ENCODE results near the gene BICRA.

BICRA gene

DNA sequence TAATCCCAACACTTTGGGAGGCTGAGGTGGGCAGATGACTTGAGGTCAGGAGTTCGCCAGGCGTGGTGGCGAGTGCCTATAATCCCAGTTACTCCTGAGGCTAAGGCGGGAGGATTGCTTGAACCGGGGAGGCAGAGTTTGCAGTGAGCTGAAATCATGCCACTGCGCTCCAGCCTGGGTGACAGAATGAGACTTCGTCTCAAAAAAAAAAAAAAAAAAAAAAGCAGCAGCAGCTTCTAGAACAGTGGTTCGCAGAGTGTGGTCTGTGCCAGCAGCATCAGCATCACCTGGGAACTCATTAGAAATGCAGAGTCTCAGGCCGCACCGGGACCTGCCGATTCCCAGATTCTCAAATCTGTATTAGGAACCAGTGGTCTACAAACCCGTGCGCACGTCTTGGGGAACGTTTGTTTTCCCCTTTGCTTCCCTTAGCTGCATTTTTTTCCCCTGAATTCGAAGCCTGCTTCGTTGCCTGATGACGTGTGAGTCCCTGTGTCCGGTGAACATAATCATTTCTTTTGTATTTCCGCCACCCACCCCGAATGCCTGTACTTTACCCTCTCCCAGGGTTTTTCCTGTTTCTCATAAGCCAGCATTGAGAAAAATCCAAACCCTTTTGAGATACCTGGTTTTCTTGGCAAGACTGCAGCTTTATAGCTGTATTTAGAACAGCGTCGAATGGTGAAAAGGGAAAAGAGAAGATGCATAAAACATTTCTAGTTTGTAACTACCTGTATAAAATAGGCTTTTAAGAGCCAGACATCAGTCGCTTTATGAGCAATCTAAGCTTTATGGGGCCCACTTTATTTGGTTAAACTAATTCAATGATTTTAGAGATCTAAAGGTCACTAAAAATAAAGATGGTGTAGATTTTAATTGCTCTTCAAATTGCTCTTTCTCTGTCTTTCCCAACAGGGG lies 49.8 kb downstream of the BICRA start:
- Histone ChIP-seq H3K4me1 (ENCODE audit: insufficient read depth, low read length) (no peaks in the 10 kb centered on the region), H3K9me3 (ENCODE audit: insufficient read depth, low read length, severe bottlenecking) (no peaks in the 10 kb centered on the region), H3K36me3 (ENCODE audit: insufficient read depth, low read length) (no peaks in the 10 kb centered on the region), H3K79me2 (ENCODE audit: insufficient read depth, low read length) (peaks cover 75% of the 10 kb centered on the region), H2AFZ (ENCODE audit: low read depth, low read length) (no peak overlapping the region), H4K20me1 (ENCODE audit: insufficient read depth, low read length) (peaks cover 63% of the 10 kb centered on the region), H3K4me2 (ENCODE audit: insufficient read depth, low read length) (no peak overlapping the region), H3K4me3 (ENCODE audit: low read depth in 1 of 2, low read length in 2 of 2) (no peak overlapping the region), H3K27ac (ENCODE audit: low read length) (no peak overlapping the region), H3K27me3 (ENCODE audit: insufficient read depth, low read length, poor library complexity) (no peaks in the 10 kb centered on the region), H3K9ac (ENCODE audit: low read depth, low read length) (no peak overlapping the region)
- no peak for ATAC-seq (ENCODE audit: insufficient read depth, low read depth)
- TF ChIP-seq EZH2 (IDR thresholded peaks at IDR 0.05; ENCODE audit: borderline replicate concordance, low read depth, low read length, severe bottlenecking), result no peak
- TF ChIP-seq, protein P1, sequence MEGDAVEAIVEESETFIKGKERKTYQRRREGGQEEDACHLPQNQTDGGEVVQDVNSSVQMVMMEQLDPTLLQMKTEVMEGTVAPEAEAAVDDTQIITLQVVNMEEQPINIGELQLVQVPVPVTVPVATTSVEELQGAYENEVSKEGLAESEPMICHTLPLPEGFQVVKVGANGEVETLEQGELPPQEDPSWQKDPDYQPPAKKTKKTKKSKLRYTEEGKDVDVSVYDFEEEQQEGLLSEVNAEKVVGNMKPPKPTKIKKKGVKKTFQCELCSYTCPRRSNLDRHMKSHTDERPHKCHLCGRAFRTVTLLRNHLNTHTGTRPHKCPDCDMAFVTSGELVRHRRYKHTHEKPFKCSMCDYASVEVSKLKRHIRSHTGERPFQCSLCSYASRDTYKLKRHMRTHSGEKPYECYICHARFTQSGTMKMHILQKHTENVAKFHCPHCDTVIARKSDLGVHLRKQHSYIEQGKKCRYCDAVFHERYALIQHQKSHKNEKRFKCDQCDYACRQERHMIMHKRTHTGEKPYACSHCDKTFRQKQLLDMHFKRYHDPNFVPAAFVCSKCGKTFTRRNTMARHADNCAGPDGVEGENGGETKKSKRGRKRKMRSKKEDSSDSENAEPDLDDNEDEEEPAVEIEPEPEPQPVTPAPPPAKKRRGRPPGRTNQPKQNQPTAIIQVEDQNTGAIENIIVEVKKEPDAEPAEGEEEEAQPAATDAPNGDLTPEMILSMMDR (IDR thresholded peaks at IDR 0.05; ENCODE audit: borderline replicate concordance, extremely low read depth, low read length, poor library complexity, severe bottlenecking), result no peak
- no peak for DNase-seq

DNA sequence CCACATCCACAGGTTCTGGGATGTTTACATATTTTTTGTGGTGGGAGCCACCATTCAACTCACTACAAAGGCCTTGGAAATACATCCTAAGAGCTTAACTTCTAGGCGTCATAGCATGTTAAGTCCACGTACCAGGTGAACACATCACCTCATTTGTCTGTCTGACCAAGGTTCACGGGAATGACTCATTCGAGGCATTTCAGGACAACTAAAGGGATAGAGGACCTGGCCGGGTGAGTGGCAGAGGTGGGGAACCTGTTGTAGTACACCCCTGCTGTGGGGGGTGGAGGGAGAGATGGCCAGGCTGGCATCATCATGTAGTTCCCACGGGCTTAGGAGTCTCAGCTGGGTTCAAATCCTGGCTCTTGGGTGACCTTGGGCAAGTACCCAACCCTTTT lies 51.5 kb downstream of the BICRA start:
- H3K4me1 ChIP-seq (ENCODE audit: insufficient read depth, low read length), result no peaks in the 10 kb centered on the region
- ATAC-seq (ENCODE audit: insufficient read depth, low read depth) (no peak), DNase-seq (no peak)
- H3K4me3 ChIP-seq (ENCODE audit: low read depth in 1 of 2, low read length in 2 of 2), result no peak overlapping the region
- H3K36me3 ChIP-seq (ENCODE audit: insufficient read depth, low read length), result no peaks in the 10 kb centered on the region
- H2AFZ ChIP-seq (ENCODE audit: low read depth, low read length), result no peak overlapping the region
- no peaks in the 10 kb centered on the region for H3K27me3 ChIP-seq (ENCODE audit: insufficient read depth, low read length, poor library complexity)
- no peak overlapping the region for H3K4me2 ChIP-seq (ENCODE audit: insufficient read depth, low read length)
- no peak for TF ChIP-seq EZH2 (IDR thresholded peaks at IDR 0.05; ENCODE audit: borderline replicate concordance, low read depth, low read length, severe bottlenecking)
- H3K9me3 ChIP-seq (ENCODE audit: insufficient read depth, low read length, severe bottlenecking), result no peaks in the 10 kb centered on the region
- peaks cover 79% of the 10 kb centered on the region for H3K79me2 ChIP-seq (ENCODE audit: insufficient read depth, low read length)
- H3K27ac ChIP-seq (ENCODE audit: low read length), result no peak overlapping the region
- peaks cover 66% of the 10 kb centered on the region for H4K20me1 ChIP-seq (ENCODE audit: insufficient read depth, low read length)
- H3K9ac ChIP-seq (ENCODE audit: low read depth, low read length), result no peak overlapping the region

DNA sequence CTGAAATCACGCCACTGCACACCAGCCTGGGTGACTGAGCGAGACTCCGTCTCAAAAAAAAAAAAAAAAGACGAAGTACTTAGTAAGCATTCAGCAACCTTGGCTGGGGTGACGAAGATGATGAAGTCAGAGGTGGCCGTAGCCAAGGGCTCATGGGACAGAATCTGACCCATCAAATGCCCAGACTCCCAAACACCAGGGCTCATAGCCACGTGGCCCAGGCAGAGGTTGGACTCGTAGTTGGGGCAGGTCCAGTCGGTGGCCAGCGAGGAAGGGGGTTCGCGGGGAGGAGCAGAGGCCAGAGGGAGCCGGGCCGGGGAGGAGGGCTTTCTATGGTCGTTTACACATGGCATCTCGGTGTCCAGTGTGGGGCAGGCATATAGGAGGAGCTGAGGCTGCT lies 52.2 kb downstream of the BICRA start:
- Histone ChIP-seq H3K4me3 (ENCODE audit: low read depth in 1 of 2, low read length in 2 of 2) (no peak overlapping the region), H3K27ac (ENCODE audit: low read length) (no peak overlapping the region), H3K4me2 (ENCODE audit: insufficient read depth, low read length) (no peak overlapping the region), H3K36me3 (ENCODE audit: insufficient read depth, low read length) (no peaks in the 10 kb centered on the region), H4K20me1 (ENCODE audit: insufficient read depth, low read length) (peaks cover 72% of the 10 kb centered on the region), H3K9me3 (ENCODE audit: insufficient read depth, low read length, severe bottlenecking) (no peaks in the 10 kb centered on the region), H3K27me3 (ENCODE audit: insufficient read depth, low read length, poor library complexity) (no peaks in the 10 kb centered on the region), H3K79me2 (ENCODE audit: insufficient read depth, low read length) (peaks cover 81% of the 10 kb centered on the region), H3K9ac (ENCODE audit: low read depth, low read length) (no peak overlapping the region), H2AFZ (ENCODE audit: low read depth, low read length) (no peak overlapping the region), H3K4me1 (ENCODE audit: insufficient read depth, low read length) (no peaks in the 10 kb centered on the region)
- ATAC-seq (ENCODE audit: insufficient read depth, low read depth) (no peak), DNase-seq (no peak)
- TF ChIP-seq, protein P1 (IDR thresholded peaks at IDR 0.05; ENCODE audit: borderline replicate concordance, extremely low read depth, low read length, poor library complexity, severe bottlenecking), result no peak
- TF ChIP-seq EZH2 (IDR thresholded peaks at IDR 0.05; ENCODE audit: borderline replicate concordance, low read depth, low read length, severe bottlenecking), result no peak

DNA sequence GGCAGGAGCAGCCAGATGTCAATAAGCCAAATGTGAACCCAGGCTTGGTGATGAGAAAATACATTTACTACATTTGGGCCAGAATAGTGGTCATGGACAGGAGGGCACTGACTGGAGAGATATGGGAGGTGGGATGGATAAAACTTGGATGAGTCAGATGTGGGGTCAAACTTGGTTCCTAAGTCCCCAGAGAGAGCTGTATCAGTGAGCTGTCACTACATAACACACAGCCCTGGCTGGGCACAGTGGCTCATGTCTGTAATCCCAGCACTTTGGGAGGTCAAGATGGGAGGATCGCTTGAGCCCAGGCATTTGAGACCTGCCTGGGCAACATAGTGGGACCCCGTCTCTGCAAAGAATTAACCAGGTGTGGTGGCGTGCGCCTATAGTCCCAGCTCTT lies 52.7 kb downstream of the BICRA start:
- Histone ChIP-seq H3K27ac (ENCODE audit: low read length) (no peak overlapping the region), H2AFZ (ENCODE audit: low read depth, low read length) (no peak overlapping the region), H3K27me3 (ENCODE audit: insufficient read depth, low read length, poor library complexity) (no peaks in the 10 kb centered on the region), H3K9ac (ENCODE audit: low read depth, low read length) (no peak overlapping the region), H3K4me3 (ENCODE audit: low read depth in 1 of 2, low read length in 2 of 2) (no peak overlapping the region), H3K79me2 (ENCODE audit: insufficient read depth, low read length) (peaks cover 77% of the 10 kb centered on the region), H3K4me2 (ENCODE audit: insufficient read depth, low read length) (no peak overlapping the region), H4K20me1 (ENCODE audit: insufficient read depth, low read length) (peaks cover 68% of the 10 kb centered on the region), H3K36me3 (ENCODE audit: insufficient read depth, low read length) (no peaks in the 10 kb centered on the region), H3K9me3 (ENCODE audit: insufficient read depth, low read length, severe bottlenecking) (no peaks in the 10 kb centered on the region), H3K4me1 (ENCODE audit: insufficient read depth, low read length) (no peaks in the 10 kb centered on the region)
- DNase-seq, result no peak
- TF ChIP-seq, protein P1 (IDR thresholded peaks at IDR 0.05; ENCODE audit: borderline replicate concordance, extremely low read depth, low read length, poor library complexity, severe bottlenecking), result no peak
- no peak for TF ChIP-seq EZH2 (IDR thresholded peaks at IDR 0.05; ENCODE audit: borderline replicate concordance, low read depth, low read length, severe bottlenecking)
- no peak for ATAC-seq (ENCODE audit: insufficient read depth, low read depth)

Measured in DND-41 (cell line).